ENCODE measurements around the gene ANO10.

Gene ANO10

GRCh38 chr3:43455233-43455632 lies 166.6 kb downstream of the ANO10 start:
- no peak overlapping the region for H3K18ac ChIP-seq (ENCODE audit: low read length)
- no peak overlapping the region for H2BK5ac ChIP-seq (ENCODE audit: low read length)
- no peaks in the 10 kb centered on the region for H3K4me1 ChIP-seq (ENCODE audit: control insufficient read depth, low read depth, low read length)
- H2AK5ac ChIP-seq (ENCODE audit: low read length) = no peak overlapping the region
- no peak overlapping the region for H4K5ac ChIP-seq (ENCODE audit: low read length)
- H3K23ac ChIP-seq (ENCODE audit: low read length) = no peak overlapping the region
- H3K4ac ChIP-seq (ENCODE audit: low read depth, low read length) = no peak overlapping the region
- peak; percentile 89 for DNase-seq
- WGBS (ENCODE audit: extremely low coverage, insufficient coverage, low lambda C conversion rate) = no CpG with 5 or more reads among the region's 1 CpG
- H3K27me3 ChIP-seq (ENCODE audit: insufficient read depth, low read length, poor library complexity) = no peaks in the 10 kb centered on the region
- no peak overlapping the region for H2BK120ac ChIP-seq (ENCODE audit: low read depth, low read length)
- no peak overlapping the region for H3K9ac ChIP-seq (ENCODE audit: low read length)
- no peak overlapping the region for H3K4me3 ChIP-seq (ENCODE audit: low read length)
- no peak overlapping the region for H4K8ac ChIP-seq (ENCODE audit: low read depth, low read length)
- H3K79me1 ChIP-seq (ENCODE audit: low read length) = no peaks in the 10 kb centered on the region
- H3K4me2 ChIP-seq (ENCODE audit: low read length) = no peak overlapping the region
- H3K79me2 ChIP-seq (ENCODE audit: control insufficient read depth, insufficient read depth, low read length) = no peaks in the 10 kb centered on the region
- no peak overlapping the region for H2BK15ac ChIP-seq (replicated peaks; ENCODE audit: low read depth)
- no peak overlapping the region for H3K56ac ChIP-seq (ENCODE audit: low read length)
- no peak overlapping the region for H3K27ac ChIP-seq (ENCODE audit: low read depth, low read length)
- H3K36me3 ChIP-seq (ENCODE audit: control insufficient read depth, insufficient read depth, low read length) = no peaks in the 10 kb centered on the region

- Histone ChIP-seq H3K27ac (ENCODE audit: low read depth, low read length) (no peak overlapping the region), H3K79me1 (ENCODE audit: low read length) (no peaks in the 10 kb centered on the region), H3K4me3 (ENCODE audit: low read length) (no peak overlapping the region), H3K36me3 (ENCODE audit: control insufficient read depth, insufficient read depth, low read length) (no peaks in the 10 kb centered on the region), H2BK15ac (replicated peaks; ENCODE audit: low read depth) (no peak overlapping the region), H3K4me2 (ENCODE audit: low read length) (no peak overlapping the region), H4K5ac (ENCODE audit: low read length) (no peak overlapping the region), H3K56ac (ENCODE audit: low read length) (no peak overlapping the region), H3K4me1 (ENCODE audit: control insufficient read depth, low read depth, low read length) (no peaks in the 10 kb centered on the region), H3K79me2 (ENCODE audit: control insufficient read depth, insufficient read depth, low read length) (no peaks in the 10 kb centered on the region), H3K27me3 (ENCODE audit: insufficient read depth, low read length, poor library complexity) (no peaks in the 10 kb centered on the region), H3K9ac (ENCODE audit: low read length) (no peak overlapping the region), H3K18ac (ENCODE audit: low read length) (no peak overlapping the region), H2BK5ac (ENCODE audit: low read length) (no peak overlapping the region), H3K23ac (ENCODE audit: low read length) (no peak overlapping the region), H4K8ac (ENCODE audit: low read depth, low read length) (no peak overlapping the region), H3K4ac (ENCODE audit: low read depth, low read length) (no peak overlapping the region), H2BK120ac (ENCODE audit: low read depth, low read length) (no peak overlapping the region), H2AK5ac (ENCODE audit: low read length) (no peak overlapping the region)
- no CpG with 5 or more reads among the region's 1 CpG for WGBS (ENCODE audit: extremely low coverage, insufficient coverage, low lambda C conversion rate)
- DNase-seq = no peak
Observed at GRCh38 chr3:43453981-43454380, 167.8 kb downstream of the ANO10 start.

DNA sequence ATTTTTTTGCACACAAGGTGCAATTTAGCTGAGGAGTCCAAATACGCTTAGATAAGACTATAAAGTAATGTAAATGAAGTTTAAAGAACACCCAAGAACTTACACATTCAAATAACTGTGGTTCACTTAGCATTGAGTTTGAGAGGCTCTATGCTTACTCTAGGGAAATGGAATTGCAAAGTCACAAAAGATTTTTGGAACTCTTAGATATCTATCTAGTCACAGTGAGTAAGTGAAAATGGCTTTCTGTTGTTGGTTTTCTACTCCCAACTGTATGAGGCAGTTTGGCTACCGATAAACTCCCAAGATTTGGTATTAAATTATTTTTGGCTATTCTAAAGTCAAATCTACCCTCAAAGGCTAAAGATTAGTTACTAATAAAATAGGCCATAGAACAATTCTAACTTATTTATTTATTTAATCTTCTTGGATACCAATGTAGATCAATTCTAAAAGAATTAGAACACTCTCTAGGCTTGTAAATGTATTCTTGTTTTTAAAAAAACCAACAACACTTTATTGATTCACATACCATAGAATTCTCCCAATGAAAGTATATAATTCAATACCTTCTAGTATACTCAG lies 170.0 kb downstream of the ANO10 start:
- Histone ChIP-seq H3K4ac (ENCODE audit: low read depth, low read length) (no peak overlapping the region), H2BK15ac (replicated peaks; ENCODE audit: low read depth) (no peak overlapping the region), H2BK120ac (ENCODE audit: low read depth, low read length) (no peak overlapping the region), H3K4me3 (ENCODE audit: low read length) (no peak overlapping the region), H3K56ac (ENCODE audit: low read length) (no peak overlapping the region), H3K4me2 (ENCODE audit: low read length) (no peak overlapping the region), H3K36me3 (ENCODE audit: control insufficient read depth, insufficient read depth, low read length) (no peaks in the 10 kb centered on the region), H3K27me3 (ENCODE audit: insufficient read depth, low read length, poor library complexity) (no peaks in the 10 kb centered on the region), H3K9ac (ENCODE audit: low read length) (no peak overlapping the region), H2AK5ac (ENCODE audit: low read length) (no peak overlapping the region), H4K8ac (ENCODE audit: low read depth, low read length) (no peak overlapping the region), H3K79me1 (ENCODE audit: low read length) (no peaks in the 10 kb centered on the region), H4K5ac (ENCODE audit: low read length) (no peak overlapping the region), H3K79me2 (ENCODE audit: control insufficient read depth, insufficient read depth, low read length) (no peaks in the 10 kb centered on the region), H3K4me1 (ENCODE audit: control insufficient read depth, low read depth, low read length) (no peaks in the 10 kb centered on the region), H3K18ac (ENCODE audit: low read length) (no peak overlapping the region), H3K27ac (ENCODE audit: low read depth, low read length) (no peak overlapping the region), H3K23ac (ENCODE audit: low read length) (no peak overlapping the region), H2BK5ac (ENCODE audit: low read length) (no peak overlapping the region)
- no peak for DNase-seq
- WGBS (ENCODE audit: extremely low coverage, insufficient coverage, low lambda C conversion rate) = no CpG with 5 or more reads among the region's 2 CpGs

- Histone ChIP-seq H2AK5ac (ENCODE audit: low read length) (no peak overlapping the region), H4K8ac (ENCODE audit: low read depth, low read length) (no peak overlapping the region), H3K79me2 (ENCODE audit: control insufficient read depth, insufficient read depth, low read length) (no peaks in the 10 kb centered on the region), H3K79me1 (ENCODE audit: low read length) (no peaks in the 10 kb centered on the region), H3K23ac (ENCODE audit: low read length) (no peak overlapping the region), H2BK120ac (ENCODE audit: low read depth, low read length) (no peak overlapping the region), H3K27me3 (ENCODE audit: insufficient read depth, low read length, poor library complexity) (no peaks in the 10 kb centered on the region), H3K4me2 (ENCODE audit: low read length) (no peak overlapping the region), H3K27ac (ENCODE audit: low read depth, low read length) (no peak overlapping the region), H3K56ac (ENCODE audit: low read length) (no peak overlapping the region), H3K4me3 (ENCODE audit: low read length) (no peak overlapping the region), H3K4me1 (ENCODE audit: control insufficient read depth, low read depth, low read length) (no peaks in the 10 kb centered on the region), H2BK15ac (replicated peaks; ENCODE audit: low read depth) (no peak overlapping the region), H4K5ac (ENCODE audit: low read length) (no peak overlapping the region), H3K18ac (ENCODE audit: low read length) (no peak overlapping the region), H2BK5ac (ENCODE audit: low read length) (no peak overlapping the region), H3K9ac (ENCODE audit: low read length) (no peak overlapping the region), H3K4ac (ENCODE audit: low read depth, low read length) (no peak overlapping the region), H3K36me3 (ENCODE audit: control insufficient read depth, insufficient read depth, low read length) (no peaks in the 10 kb centered on the region)
- no peak for DNase-seq
- WGBS (ENCODE audit: extremely low coverage, insufficient coverage, low lambda C conversion rate) = no CpG with 5 or more reads among the region's 1 CpG
Observed at GRCh38 chr3:43448098-43448497, 173.7 kb downstream of the ANO10 start.

DNA sequence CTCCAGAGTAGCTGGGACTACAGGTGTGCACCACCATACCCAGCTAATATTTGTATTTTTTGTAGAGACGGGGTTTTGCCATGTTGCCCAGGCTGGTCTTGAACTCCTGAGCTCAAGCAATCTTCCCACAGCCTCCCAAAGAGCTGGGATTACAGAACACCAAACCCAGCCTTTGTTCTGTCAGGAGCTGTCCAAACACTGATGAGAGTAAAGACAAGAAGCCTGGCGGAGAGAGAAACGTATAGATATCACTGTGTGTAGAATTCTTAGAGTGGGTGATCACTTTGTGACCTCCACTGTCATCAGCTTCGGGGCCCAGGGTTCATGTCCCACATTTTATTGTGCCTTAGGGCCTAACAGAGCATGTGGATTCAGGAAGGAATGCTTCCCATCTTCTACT lies 176.0 kb downstream of the ANO10 start:
- no peak overlapping the region for H3K27ac ChIP-seq (ENCODE audit: low read depth, low read length)
- no peak overlapping the region for H3K4me2 ChIP-seq (ENCODE audit: low read length)
- no CpG with 5 or more reads among the region's 4 CpGs for WGBS (ENCODE audit: extremely low coverage, insufficient coverage, low lambda C conversion rate)
- H2AK5ac ChIP-seq (ENCODE audit: low read length) = no peak overlapping the region
- H2BK15ac ChIP-seq (replicated peaks; ENCODE audit: low read depth) = no peak overlapping the region
- no peaks in the 10 kb centered on the region for H3K27me3 ChIP-seq (ENCODE audit: insufficient read depth, low read length, poor library complexity)
- no peak overlapping the region for H2BK5ac ChIP-seq (ENCODE audit: low read length)
- no peak for DNase-seq
- no peak overlapping the region for H3K4ac ChIP-seq (ENCODE audit: low read depth, low read length)
- no peak overlapping the region for H3K56ac ChIP-seq (ENCODE audit: low read length)
- no peak overlapping the region for H3K18ac ChIP-seq (ENCODE audit: low read length)
- no peak overlapping the region for H4K5ac ChIP-seq (ENCODE audit: low read length)
- H3K4me3 ChIP-seq (ENCODE audit: low read length) = no peak overlapping the region
- no peaks in the 10 kb centered on the region for H3K36me3 ChIP-seq (ENCODE audit: control insufficient read depth, insufficient read depth, low read length)
- H3K9ac ChIP-seq (ENCODE audit: low read length) = no peak overlapping the region
- H3K23ac ChIP-seq (ENCODE audit: low read length) = no peak overlapping the region
- no peaks in the 10 kb centered on the region for H3K79me1 ChIP-seq (ENCODE audit: low read length)
- no peaks in the 10 kb centered on the region for H3K4me1 ChIP-seq (ENCODE audit: control insufficient read depth, low read depth, low read length)
- H4K8ac ChIP-seq (ENCODE audit: low read depth, low read length) = no peak overlapping the region
- no peak overlapping the region for H2BK120ac ChIP-seq (ENCODE audit: low read depth, low read length)
- no peaks in the 10 kb centered on the region for H3K79me2 ChIP-seq (ENCODE audit: control insufficient read depth, insufficient read depth, low read length)

DNA sequence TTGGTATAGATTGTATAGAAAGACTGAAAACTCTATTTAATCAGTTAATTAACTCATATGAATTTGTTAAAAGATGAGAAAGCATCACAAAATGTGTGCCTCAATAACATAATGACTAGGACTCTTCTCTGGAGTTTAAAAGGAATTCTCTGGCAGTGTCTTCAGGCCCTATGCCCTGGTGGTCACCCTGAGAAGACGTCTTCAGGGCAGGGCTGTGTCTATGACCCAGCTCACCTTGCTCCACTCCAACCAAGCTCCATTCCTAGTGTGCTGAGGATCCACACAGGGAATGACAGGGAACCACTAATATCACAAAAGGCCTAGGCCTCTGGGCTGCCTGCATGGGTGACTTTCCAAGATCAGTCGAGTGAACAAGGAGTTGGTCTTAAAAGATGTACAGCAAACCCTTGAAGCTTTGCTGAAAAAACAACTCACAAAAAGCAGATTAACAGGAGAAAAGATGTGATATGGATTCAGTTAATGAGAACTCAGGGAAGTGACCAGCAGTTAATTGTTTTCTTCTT lies 178.9 kb downstream of the ANO10 start:
- H3K79me2 ChIP-seq (ENCODE audit: control insufficient read depth, insufficient read depth, low read length) = no peaks in the 10 kb centered on the region
- H3K27me3 ChIP-seq (ENCODE audit: insufficient read depth, low read length, poor library complexity) = no peaks in the 10 kb centered on the region
- H3K18ac ChIP-seq (ENCODE audit: low read length) = no peak overlapping the region
- H3K79me1 ChIP-seq (ENCODE audit: low read length) = no peaks in the 10 kb centered on the region
- no peak overlapping the region for H3K4me3 ChIP-seq (ENCODE audit: low read length)
- no peak overlapping the region for H3K4ac ChIP-seq (ENCODE audit: low read depth, low read length)
- H2BK120ac ChIP-seq (ENCODE audit: low read depth, low read length) = no peak overlapping the region
- H2BK15ac ChIP-seq (replicated peaks; ENCODE audit: low read depth) = no peak overlapping the region
- H3K56ac ChIP-seq (ENCODE audit: low read length) = no peak overlapping the region
- H3K4me1 ChIP-seq (ENCODE audit: control insufficient read depth, low read depth, low read length) = no peaks in the 10 kb centered on the region
- H3K27ac ChIP-seq (ENCODE audit: low read depth, low read length) = no peak overlapping the region
- DNase-seq = no peak
- H3K23ac ChIP-seq (ENCODE audit: low read length) = no peak overlapping the region
- no peaks in the 10 kb centered on the region for H3K36me3 ChIP-seq (ENCODE audit: control insufficient read depth, insufficient read depth, low read length)
- H4K8ac ChIP-seq (ENCODE audit: low read depth, low read length) = no peak overlapping the region
- no peak overlapping the region for H3K9ac ChIP-seq (ENCODE audit: low read length)
- WGBS (ENCODE audit: extremely low coverage, insufficient coverage, low lambda C conversion rate) = no CpG with 5 or more reads among the region's 2 CpGs
- no peak overlapping the region for H3K4me2 ChIP-seq (ENCODE audit: low read length)
- H2AK5ac ChIP-seq (ENCODE audit: low read length) = no peak overlapping the region
- no peak overlapping the region for H2BK5ac ChIP-seq (ENCODE audit: low read length)
- H4K5ac ChIP-seq (ENCODE audit: low read length) = no peak overlapping the region
